Measurements from ENCODE around the gene ARSG.

- TF ChIP-seq, protein P1, sequence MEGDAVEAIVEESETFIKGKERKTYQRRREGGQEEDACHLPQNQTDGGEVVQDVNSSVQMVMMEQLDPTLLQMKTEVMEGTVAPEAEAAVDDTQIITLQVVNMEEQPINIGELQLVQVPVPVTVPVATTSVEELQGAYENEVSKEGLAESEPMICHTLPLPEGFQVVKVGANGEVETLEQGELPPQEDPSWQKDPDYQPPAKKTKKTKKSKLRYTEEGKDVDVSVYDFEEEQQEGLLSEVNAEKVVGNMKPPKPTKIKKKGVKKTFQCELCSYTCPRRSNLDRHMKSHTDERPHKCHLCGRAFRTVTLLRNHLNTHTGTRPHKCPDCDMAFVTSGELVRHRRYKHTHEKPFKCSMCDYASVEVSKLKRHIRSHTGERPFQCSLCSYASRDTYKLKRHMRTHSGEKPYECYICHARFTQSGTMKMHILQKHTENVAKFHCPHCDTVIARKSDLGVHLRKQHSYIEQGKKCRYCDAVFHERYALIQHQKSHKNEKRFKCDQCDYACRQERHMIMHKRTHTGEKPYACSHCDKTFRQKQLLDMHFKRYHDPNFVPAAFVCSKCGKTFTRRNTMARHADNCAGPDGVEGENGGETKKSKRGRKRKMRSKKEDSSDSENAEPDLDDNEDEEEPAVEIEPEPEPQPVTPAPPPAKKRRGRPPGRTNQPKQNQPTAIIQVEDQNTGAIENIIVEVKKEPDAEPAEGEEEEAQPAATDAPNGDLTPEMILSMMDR (tag by site-specific recombination; IDR thresholded peaks at IDR 0.05), result no peak
- TF ChIP-seq ZBTB8A (tag by site-specific recombination; IDR thresholded peaks at IDR 0.05) (no peak), ZNF133 (tag by site-specific recombination; IDR thresholded peaks at IDR 0.05) (no peak), ZNF677 (tag by site-specific recombination; IDR thresholded peaks at IDR 0.05) (no peak), BCL11A (tag by site-specific recombination; IDR thresholded peaks at IDR 0.05; ENCODE audit: low read depth) (no peak), ZNF280C (tag by site-specific recombination; IDR thresholded peaks at IDR 0.05) (no peak), ZNF621 (tag by site-specific recombination; IDR thresholded peaks at IDR 0.05) (no peak), ZNF26 (tag by site-specific recombination; IDR thresholded peaks at IDR 0.05) (no peak)
- TF ChIP-seq, protein P2, sequence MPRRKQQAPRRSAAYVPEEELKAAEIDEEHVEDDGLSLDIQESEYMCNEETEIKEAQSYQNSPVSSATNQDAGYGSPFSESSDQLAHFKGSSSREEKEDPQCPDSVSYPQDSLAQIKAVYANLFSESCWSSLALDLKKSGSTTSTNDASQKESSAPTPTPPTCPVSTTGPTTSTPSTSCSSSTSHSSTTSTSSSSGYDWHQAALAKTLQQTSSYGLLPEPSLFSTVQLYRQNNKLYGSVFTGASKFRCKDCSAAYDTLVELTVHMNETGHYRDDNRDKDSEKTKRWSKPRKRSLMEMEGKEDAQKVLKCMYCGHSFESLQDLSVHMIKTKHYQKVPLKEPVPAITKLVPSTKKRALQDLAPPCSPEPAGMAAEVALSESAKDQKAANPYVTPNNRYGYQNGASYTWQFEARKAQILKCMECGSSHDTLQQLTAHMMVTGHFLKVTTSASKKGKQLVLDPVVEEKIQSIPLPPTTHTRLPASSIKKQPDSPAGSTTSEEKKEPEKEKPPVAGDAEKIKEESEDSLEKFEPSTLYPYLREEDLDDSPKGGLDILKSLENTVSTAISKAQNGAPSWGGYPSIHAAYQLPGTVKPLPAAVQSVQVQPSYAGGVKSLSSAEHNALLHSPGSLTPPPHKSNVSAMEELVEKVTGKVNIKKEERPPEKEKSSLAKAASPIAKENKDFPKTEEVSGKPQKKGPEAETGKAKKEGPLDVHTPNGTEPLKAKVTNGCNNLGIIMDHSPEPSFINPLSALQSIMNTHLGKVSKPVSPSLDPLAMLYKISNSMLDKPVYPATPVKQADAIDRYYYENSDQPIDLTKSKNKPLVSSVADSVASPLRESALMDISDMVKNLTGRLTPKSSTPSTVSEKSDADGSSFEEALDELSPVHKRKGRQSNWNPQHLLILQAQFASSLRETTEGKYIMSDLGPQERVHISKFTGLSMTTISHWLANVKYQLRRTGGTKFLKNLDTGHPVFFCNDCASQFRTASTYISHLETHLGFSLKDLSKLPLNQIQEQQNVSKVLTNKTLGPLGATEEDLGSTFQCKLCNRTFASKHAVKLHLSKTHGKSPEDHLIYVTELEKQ (tag by site-specific recombination; IDR thresholded peaks at IDR 0.05; ENCODE audit: borderline replicate concordance), result no peak
Observed at GRCh38 chr17:68385490-68386215, 94.4 kb downstream of the ARSG start.
